GM21723 (cell line): ENCODE measurements around the gene CHMP4B.

ENCODE experiments used
- ATAC-seq: cut with Tn5 transposase; IDR thresholded peaks from one replicate; pipeline ENCODE4 v1.9.1; 2021; ENCODE audit warnings: mild to moderate bottlenecking, moderate library complexity; ENCODE audit not compliant: unreplicated experiment

CHMP4B gene

DNA sequence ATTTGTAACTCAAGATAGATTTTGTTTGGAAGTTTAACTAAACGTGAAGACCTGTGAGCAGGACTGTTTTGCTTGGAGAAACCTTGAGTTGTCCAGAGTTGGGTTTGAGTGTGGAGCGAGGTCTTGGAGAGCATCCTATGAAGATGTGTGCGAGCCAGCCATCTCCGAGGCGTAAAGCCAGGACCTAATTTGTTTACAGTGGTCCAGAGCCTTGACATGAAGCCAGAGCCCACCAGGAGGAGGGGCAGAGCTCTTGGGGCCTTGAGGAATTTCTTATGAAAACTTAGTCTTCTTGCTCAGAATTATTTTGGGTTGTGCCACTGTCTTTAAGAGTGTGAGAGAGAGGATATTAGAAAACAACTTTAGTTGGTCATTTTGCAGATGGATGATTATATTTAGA is 6.3 kb downstream of the CHMP4B start:
- ATAC-seq, result no peak

DNA sequence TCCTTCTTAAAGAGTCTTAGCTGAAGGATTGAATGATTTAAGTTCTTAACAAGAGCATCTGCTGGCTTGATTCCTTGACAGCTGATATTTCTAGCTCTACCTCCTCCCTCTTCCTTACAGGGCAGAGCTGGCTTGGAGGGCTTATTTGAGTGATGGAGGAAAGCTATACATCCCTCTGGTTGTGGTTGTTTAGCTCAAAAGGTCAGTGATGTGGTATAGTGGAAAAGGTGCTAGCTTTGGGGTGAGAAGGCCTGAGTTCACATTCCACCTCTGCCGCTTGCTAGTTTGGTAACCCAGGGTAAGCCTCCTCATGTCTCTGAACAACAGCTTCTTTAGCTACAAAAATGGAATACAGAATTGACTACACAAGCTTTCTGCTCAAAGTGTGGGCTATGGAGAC is 8.3 kb downstream of the CHMP4B start:
- no peak for ATAC-seq

DNA sequence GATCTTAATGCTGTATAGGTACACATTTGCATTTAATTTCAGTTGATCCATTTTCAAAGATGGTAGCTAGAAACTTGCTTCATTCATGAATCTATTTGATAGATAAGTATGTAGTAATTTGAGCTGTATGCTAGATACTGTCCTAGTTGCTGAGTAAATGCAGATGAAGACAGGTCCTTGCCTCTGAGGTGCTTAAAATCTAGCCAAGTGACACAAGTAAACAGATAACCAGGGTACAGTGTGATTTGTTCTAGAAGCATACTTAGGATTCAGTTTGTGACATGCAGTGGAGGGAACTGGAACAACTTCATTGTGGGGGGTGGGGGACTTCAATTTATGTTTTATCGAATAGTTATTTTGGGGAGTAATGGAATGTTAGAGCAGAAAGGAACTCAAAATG is 9.2 kb downstream of the CHMP4B start:
- ATAC-seq, result no peak

DNA sequence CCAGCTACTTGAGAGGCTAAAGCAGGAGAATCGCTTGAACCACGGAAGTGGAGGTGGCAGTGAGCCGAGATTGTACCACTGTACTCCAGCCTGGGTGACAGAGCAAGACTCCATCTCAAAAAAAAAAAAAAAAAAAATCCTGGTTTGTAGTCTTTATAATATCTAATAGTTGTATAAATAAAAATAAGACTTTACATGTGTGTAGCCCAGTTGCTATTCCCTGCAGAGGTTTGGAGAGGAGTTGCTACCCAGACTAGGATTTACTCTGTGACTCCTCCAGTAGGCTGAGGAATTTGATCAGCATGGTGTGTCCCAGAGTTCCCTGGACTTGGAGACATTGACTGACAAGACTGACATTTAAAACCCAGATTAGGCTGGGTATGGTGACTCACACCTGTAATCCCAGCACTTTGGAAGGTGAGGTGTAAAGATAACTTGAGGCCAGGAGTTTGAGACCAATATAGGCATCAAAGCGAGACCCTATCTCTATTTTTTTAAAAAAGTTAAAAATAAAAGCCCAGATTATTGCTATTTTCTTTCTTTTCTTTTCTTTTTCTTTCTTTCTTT is 10.2 kb downstream of the CHMP4B start:
- ATAC-seq, result no peak

DNA sequence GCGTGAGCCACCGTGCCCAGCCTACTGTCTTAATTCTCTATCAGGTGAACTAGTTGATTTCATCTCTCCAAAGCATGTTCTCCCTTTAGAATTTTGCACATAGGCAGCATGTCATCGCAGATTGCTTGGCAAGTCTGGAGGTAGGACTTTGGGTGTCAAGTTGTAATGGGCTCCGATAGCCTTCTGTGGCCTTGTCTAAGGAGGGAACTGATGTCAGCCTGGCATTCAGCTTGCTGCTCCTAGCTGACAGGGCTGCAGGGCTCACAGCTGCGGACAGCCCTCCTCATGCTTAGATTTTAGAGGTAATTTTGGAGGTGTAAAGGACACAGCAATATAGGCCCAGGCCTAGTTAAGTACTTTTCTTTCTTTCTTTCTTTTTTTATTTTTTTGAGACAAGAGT is 11.3 kb downstream of the CHMP4B start:
- no peak for ATAC-seq

DNA sequence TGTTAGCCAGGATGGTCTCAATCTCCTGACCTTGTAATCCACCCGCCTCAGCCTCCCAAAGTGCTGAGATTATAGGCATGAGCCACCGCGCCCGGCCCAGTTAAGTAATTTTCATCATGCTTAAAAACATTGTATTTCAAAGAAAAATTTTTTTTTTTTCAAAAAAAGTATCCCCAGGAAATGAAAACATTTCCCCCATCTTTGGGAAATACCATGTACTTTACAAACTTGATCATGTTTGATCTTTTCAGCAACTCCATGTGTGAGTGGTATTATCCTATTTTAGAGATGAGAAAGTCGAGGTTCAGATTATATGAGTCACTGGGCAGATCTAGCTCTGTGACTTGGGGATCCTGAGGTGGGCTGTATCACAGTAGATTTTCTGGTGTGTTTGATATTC is 11.8 kb downstream of the CHMP4B start:
- no peak for ATAC-seq

DNA sequence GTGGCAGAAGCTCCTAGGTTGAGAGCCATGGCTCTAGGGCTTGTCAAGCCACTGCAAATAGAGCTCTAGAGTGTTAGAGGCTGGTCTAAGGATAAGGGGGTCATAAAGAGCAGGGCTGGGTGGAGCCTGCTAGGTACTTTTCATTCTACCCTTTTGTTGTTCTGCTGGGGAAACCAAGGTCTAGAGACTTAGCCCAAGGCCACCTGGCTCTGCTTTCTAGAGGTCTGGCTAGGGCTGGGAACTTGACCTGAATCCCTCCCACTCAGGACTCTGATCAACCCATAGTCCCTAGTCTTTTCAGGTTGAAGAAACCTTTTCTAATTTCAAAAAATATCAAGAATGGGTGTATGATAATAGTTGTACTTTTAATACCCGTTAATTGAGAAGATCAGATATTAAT is 13.7 kb downstream of the CHMP4B start:
- no peak for ATAC-seq

DNA sequence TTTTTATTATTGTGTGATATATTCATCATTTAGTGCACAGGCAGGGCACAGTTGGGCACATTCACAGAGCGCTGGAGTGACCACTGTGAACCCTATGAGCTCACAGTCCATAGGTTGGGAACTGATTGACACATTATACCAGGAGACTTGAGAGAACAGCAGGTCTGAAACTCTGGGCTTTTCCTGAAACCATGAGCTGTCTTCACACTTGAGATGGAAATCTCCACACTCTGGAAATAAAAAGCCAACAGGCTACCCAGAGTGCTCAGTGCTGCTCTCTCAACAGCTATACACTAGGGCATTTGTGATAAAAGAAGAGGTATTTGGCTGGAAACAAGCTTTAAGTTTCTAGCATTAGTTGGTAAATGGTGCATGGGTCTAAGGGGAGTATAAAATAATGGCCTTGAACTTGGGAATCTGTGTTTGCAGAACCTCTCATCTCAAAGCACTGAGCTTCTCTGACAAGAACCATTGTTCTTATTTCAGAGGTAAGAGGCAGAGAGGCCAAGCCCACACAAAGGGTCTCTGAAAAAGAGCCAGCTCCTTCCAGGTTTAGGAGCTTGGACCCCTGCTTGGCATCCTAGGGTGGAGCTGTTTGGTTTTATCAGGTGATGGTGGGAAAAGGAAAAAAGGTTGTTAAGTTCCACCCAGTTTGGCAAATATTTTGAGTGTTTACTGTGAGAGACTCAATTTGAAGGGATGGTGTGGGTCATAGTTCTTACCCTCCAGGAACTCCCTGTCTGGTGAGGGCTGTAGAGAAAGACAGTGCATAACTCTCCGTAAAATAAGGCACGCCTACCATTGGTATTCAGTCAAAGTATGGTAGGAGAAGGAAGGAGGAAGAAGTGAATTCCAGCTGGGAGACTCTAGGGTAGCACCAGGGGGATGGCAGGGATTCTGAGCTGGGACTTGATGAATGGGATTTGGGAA is 14.5 kb downstream of the CHMP4B start:
- no peak for ATAC-seq

DNA sequence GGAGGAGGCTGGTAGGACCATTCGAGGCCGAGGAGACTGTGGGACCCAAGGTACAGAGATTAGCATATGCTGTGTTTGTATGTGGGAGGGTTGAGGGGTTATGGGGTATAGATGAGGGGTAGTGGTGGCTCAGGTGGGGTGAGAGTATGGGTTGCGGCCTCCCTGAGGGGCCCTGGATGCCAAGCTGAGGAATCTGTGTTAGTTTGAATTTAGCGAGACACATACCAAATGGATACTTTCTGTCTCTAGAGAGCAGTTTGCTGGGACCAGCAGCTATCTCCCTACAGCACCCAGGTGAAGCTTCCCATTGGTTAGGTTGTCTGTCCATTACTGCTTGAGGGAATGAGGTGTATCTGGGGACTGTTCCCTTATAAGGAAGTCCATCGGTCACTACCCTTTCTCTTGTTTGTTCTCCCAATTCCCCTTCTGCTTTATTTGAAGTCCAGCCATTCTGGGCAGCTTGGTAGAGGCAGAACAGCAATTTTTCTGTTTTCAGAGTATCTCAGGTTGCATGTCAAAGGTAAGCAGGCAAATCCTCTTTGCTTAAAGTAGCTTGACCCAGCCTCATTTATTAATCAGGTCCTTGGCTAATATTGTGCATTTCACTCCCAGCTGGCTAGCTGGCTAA is 15.2 kb downstream of the CHMP4B start:
- no peak for ATAC-seq

DNA sequence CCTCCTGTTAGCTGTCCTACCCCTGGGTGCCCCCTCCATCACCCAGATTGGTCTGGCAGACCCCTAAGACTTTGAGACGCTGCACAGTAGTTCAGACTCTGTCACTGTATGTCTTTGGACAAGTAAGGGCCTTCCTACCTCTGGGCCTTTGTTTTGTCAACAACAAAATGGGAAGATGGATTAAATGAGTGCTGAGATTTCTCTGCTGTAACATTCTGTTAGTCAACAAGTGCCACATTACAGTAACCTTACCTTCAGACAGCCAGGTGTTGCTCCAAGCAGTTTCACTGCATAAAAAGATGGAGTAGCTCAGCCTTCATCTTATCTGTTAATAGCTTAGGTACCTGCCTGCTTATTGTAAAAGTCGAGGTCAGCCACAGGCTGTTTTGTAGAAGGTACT is 16.0 kb downstream of the CHMP4B start:
- ATAC-seq, result no peak

DNA sequence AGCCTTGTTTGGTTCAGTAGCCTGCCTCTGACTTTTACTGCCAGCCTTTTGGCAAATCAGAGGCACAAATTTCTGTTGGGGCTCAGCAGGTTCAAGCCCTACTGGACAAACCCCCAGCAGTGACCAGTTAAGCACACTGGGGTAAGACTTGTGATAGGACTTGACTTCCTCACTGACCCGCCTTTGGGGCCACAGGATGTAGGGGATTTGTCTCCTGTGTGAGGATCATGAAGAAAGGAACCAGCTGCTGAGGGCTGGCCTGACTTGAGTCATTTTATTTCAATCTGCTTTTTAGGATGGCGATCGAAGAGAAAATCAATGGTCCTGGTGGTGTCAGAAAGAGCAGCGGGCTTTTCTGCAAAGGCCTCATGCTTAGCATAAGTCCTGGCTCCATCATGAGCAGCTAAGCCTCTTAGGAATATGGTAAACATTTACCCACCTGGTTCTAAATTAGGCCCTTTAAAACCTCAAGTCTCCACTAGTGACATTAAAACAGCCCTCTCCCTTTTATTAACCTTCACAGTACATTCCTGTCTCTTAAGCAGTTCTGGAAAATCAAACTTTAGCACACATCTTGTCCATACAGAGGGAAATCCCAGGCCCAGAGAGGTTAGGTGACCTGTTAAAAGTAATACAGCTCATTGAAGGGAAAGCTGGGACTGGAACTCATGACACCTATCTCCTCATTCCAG is 16.6 kb downstream of the CHMP4B start:
- ATAC-seq, result no peak

DNA sequence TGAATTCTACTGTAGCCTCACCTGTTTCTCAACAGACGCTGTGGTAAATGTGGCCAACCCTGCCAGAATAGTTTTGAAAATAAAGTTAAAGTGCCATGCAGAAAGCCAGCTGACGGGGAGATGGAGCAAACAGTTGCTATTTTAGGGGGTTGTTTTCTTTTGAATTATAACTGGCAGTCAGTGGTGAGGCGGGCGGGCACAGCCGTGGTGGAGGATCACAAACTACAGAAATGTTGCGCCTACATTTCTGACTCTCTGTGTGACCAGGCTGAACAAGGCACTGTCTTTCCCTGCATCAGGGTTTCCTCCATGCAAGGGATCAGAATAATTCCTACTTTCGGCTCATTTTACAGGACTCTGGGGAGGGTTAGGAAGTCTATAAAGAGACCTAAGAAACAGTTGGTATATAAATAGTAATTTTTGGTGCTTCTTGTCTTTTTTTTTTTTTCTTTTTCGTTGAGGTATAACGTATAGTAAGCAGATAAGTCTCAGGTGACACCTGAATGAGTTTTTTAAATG is 17.2 kb downstream of the CHMP4B start:
- no peak for ATAC-seq

DNA sequence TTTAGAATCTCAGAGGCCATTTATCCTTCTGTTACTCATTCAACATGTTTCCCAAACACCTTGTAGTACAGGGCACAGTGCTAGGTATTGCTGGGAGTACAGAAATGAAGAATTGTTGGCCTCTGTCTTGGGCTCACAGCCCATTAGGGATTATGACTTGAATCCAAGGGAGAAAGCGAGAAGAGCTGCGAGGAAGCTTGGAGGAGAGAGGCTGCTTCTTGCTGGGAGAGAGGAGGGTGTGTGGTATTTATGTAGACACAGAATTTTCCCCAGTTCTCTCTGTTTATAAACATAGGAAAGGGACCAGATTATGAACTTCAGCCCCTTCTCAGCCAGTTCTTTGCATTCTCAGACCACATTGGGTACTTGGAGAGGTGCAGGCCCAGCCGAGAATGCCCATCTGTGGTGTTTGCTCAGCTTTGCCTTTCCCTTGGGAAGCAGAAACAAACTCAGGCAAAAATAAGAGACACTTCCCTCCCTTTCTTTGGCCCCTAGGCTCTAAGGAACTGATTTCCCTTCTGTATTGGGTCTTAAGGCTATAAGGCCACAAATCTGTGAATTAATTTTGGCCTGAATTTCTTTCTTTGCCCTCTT is 17.9 kb downstream of the CHMP4B start:
- ATAC-seq, result no peak

DNA sequence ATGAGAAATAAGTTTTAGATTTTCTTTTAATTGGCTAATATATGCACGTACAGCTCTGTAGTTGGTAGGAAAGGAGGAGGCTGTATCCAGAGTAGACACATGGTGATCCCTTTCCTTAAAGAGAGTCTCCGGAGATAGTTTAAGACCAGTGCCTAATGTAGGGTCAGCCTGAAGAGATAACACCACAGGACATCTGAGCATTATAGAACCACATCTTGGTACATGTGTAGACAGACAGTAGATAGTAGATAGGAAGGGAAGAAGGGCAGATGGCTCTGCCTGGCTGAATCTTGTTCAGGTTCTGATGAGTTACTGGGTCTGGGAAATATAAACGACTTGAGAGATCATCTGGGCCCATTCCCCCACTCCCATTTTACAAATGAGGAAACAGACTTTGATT is 18.5 kb downstream of the CHMP4B start:
- ATAC-seq, result no peak

DNA sequence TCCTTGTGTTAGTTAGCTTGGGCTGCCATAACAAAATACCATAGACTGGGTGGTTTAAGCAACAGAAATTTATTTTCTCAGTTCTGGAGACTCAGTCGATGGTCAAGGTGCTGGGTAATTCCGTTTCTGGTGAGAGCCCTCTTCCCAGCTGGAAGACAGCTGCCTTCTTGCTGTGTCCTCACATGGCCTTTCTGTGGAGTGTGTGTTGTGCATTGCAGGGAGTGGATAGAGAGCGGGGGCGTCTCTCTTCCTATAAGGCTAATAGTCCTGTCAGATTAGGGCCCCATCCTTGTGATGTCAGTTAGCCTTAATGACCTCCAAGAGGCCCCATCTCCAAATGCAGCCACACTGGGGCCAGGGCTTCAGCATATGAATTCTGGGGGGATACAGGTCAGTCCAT is 19.2 kb downstream of the CHMP4B start:
- no peak for ATAC-seq

DNA sequence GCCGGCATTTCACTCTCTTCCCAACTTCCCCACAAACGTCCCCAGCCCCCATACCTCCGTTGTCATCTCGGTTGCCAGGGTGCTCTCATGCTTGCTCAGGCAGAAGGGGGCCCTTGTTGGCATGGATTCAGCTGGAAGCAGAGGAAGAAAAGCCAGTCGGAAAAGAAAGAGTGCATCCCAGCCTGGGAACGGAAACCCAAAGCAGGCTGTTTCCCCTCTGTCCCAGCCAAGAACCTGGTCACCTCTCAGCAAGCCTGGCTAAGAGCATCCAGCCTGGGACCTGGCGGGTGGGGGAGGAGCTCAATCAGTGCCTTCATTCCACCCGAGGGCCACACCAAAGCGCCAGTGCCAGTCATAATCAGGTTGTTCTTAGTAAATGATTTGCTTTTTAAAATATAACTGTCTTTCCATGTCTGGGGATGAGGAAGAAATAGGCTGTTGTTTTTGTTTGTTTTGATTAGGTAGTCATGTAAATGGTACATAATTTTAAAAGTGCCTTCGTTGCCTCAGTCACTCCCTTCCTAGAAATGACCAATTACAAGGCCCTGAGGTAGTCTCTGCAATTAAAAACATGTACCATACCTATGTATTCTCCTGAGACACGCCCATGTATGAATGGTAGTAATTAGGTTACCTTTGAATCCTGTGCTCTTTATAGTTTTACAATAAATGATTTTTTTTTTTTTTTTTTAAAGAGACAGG is 21.1 kb downstream of the CHMP4B start:
- no peak for ATAC-seq

DNA sequence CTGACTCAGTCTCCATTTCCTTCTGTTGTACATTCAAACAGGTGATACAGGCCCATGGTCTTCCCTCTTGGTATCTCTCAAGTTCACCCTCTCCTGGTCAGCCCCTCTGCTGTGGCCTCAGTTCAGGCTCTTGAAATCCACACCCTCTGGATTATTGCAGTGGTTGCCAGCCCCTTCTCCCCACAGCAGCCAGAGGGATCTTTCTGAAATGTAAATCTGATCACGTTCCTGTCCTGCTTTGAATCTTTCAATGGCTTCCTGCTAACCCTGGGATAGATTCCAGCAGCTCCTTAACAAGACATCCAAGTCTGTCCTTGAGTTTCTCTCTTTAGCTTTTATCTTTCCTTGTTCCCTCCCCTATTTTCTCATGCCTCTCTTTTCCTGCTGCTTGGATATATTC is 22.2 kb downstream of the CHMP4B start:
- ATAC-seq, result no peak

DNA sequence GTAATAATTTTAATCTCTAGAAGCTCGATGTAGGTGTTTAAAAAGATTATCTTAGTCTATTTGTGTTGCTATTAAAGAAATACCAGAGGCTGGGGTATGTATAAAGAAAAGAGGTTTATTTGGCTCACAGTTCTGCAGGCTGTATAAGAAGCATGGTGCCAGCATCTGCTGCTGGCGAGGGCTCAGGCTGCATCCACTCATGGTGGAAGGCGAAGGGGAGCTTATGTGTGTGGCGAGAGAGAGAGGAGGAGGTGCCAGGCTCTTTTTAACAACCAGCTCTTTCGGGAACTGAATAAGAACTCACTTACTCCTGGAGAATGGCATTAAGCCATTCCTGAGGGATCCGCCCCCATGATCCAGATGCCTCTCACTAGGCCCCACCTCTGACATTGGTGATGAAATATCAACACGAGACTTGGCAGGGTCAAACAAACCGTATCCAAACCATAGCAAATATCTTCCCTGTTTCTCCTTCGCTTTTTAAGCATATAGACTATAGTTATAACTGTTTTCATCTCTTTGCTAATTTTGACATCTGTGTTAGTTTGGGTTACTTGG is 24.5 kb downstream of the CHMP4B start:
- no peak for ATAC-seq

DNA sequence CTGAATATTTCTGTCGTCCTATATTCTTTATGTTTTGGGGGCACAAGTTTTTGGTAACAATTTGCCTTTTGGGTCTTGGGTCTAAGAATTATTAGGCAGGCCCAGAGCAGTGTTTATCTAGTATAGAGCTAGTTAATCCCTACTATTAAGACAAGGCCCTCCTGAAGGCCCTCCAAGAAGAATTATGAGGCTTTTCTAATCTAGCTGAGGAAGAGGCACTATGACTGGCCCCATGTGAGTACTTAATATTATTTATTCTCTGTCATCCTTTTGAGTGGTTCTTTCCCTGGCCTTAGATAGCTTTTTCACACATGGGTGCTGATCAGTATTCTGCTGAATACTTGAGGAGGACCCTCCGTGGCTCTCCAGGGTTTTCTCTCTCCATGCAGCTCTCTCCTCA is 25.1 kb downstream of the CHMP4B start:
- ATAC-seq, result no peak
